NCI-H146 (cell line): ENCODE results near the gene MOV10L1.
"Not testable (repeated sequence)": the region's sequence is repeated elsewhere in the genome, so short reads cannot be mapped to it uniquely, and the experiment has no call there.

ENCODE experiments used
- DNase-seq: peaks from one replicate; lab custom pipeline; 2025; lab: John Stamatoyannopoulos, UW

The MOV10L1 gene

DNA sequence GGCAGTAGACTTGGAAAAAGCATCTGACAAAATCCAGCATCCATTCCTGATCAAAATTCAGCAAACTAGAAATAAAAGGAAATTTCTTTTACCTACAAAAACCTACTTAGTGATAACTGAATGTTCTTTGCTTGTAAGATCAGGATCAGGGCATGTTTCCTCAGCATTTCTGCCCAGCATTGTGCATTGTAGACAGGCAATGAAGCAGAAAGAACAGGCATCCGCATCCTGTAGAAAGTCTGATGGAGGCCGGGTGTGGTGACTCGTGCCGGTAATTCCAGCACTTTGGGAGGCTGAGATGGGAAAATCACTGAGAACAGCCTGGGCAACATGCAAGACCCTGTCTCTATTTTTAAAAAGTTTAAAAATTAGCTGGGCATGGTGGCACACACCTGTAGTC lies 48.2 kb downstream of the MOV10L1 start:
- DNase-seq = no peak

DNA sequence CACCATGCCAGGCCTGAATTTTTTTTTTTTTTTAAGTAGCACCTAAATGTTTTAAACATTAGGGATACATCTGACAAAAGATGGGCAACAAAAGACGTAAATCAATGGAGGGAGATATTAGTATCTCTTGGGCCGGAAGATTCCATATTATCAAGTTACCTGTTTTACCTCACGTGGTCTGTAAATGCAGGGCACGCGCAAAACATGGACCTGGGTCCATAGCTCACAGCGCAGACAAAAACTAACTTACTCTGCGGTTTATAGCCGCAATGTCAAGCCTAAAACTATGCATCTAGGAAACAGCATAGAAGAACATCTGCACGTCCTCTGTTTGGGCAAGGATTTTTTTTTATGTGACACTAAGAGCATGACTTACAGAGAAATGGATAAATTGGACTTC lies 49.2 kb downstream of the MOV10L1 start:
- no peak for DNase-seq

DNA sequence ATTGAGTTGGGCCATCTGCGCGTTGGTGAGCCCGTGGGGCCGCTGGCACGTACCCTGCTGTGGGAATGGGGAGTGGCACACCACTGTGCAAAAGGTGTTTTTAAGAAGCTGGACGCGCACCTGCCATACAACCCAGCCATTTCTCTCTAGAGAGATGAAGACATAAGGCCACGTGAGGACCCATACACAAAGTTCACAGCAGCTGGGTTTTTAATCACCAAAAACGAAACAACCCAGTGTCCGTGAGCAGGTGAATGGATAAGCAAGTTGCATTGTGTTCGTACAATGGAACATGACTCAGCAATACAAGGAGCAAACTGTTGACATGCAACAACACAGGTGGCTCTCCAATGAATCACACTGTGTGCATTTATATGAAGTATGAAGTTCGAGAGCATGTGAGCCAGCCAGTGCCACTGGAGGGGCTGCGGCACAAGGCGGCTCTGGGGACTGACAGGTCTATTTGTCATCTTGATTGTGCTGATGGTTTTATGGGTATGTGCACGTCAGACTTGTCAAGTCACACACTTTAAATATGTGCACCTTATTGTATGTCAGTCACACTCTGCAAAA lies 50.1 kb downstream of the MOV10L1 start:
- DNase-seq = peak; percentile 70

DNA sequence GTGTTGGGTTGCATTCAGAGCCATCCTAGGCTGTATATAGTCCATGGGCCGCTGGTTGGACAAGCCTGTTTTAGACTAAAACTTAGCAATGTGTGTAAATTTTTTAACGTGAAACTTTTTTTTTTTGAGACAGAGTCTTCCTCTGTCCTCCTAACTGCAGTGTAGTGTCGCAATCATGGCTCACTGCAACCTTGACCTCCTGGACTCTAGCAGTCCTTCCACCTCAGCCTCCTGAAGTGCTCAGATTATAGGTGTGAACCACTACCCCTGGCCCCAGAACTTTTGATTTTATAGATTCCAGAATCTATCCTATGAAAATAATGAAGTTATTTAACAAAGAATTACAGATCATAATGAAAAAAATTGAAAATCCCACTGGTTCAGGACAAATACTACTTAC lies 50.8 kb downstream of the MOV10L1 start:
- no peak for DNase-seq

DNA sequence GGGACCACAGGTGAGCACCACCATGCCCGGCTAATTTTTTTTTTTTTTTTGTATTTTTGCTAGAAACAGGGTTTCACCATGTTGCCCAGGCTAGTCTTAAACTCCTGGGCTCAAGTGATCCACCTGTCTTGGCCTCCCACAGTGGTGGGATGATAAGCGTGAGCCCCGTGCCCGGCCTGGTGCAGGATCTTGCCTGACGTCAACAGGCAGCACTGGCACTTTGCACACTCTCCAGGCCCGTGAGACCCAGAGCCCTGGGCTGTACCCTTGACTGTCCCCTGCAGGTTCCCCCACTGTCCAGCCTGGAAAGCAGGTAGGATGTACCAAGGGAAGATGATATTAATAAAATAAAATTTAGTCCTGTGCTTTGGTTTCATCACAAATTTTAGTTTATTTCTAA lies 51.7 kb downstream of the MOV10L1 start:
- no peak for DNase-seq

DNA sequence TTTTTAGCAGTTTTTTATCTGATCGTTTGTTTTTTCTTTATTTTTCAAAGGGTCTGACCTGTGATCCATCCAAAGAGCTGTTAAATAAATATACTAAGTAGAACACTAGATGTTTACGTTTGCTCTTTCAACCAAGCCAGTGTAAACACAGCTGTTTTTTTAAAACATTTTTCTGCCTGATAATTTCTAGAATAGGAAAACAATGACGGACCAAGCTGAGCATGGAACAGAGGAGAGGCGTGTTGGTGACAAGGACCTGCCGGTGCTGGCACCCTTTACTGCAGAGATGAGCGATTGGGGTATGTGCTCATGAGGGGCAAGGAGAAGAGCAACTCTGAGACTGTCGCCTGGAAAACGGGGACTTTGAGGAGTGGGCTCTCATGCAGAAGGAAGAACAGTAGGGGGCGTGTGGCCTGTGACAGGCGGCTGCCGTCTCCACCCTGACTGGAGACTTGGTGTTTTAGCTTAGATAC lies 52.1 kb downstream of the MOV10L1 start:
- DNase-seq = peak; percentile 13

DNA sequence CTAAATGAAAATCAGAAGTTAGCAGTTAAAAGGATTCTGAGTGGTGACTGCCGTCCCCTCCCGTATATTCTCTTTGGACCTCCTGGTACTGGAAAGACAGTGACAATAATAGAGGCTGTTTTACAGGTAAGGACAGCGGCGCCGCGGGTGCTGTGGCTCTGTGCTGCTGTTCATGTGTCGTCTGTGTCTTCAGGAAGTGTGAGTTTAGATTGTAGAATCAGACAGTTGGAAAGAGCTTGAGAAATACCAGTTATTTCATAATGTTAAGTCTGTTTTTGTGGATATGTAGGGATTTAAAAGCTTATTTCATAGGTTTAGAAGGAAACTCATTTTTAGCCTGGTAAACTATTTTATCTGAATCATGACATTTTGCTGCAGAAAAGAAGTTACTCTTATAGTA lies 53.3 kb downstream of the MOV10L1 start:
- DNase-seq = no peak

DNA sequence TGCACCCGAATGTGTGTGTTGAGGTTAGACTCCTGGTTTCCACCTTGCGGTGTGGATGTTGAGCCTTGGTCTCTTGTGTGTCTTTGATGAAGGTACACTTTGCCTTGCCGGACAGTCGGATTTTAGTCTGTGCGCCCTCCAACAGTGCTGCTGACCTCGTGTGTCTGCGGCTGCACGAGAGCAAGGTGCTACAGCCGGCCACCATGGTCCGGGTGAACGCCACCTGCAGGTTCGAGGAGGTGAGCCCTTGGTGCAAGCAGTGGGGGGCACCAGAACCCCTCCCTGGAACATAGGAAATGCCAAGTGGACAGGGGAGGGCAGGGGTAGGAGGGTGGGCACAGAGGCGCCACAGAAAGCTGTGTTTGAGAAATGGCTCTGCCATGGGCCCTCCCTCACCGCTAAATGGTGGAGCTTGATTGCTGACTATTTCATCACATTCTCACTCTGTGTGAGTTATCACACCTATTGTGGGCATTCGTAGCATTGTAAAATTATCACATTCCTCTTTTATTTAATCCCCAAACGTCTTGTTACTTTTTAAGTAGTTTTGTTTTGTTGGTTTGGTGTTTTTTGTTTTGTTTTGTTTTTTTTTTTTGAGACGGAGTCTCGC lies 54.3 kb downstream of the MOV10L1 start:
- no peak for DNase-seq

DNA sequence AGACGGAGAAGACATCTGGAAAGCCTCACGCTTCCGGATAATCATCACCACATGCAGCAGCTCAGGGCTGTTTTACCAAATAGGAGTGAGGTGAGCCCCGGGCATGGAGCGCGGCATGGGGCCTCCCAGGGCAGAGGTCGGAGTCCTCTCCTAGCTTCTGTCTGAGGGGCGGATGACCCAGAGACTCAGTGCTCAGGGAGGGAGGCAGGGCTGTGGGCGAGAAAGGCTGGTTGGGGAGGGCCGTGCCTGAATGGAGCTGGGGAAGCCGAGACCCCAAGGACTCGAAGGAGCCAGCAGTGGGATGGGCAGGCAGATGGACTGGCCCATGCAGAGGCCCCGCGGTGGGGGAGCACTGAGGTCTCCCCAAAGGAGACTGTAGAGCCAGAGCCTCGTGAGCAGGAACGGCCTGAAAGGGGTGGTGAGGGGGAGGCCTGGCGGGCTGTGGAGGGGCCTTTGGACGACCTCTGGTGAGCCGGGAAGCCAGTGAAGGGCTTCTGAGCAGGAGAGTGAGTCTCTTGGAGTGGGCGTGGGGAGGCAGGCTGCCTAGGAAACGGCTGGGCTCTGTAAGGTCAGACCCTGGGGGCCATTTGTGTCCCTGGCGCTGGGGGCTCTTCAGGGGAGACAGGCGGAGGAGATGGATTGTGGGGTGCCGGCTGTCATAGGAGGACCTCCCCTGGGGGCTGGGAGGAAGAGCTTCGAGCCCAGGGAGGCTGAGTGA lies 56.1 kb downstream of the MOV10L1 start:
- DNase-seq = no peak

DNA sequence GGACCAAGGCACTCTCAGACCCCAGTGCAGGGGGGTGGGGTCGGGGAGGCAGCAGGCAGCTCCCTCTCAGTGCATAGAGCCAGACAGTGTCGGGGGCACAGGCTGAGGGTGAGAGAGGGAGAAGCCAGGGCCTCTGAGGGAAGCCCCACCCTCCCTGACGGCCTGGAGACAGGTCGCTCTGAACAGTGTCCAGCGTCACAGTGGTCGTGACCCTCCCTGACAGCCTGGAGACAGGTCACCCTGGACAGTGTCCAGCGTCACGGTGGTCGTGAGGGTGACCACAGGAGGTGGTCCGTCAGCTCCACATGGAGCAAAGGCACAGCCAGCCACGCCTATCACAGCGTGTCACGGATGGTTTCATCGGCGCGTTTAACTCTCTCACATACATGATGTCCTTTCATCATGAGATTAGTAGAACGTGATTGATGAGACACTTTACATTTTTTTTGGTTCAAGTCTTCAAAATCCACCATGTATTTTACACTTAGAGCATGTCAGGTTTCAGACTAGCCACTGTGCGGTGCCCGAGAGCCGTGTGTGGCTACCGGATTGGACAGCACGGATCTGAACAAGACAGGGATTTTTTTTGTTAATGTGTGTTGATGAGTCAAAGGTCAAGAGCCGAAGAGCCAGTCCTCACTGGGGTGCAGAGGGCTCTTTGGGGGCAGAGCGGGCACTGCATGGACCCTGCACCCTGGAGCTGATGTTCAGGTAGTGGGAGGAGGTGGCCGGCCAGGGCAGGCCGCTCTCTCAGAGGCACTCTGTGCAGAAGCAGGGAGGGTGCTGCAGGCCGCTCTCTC lies 56.8 kb downstream of the MOV10L1 start:
- DNase-seq = no peak

DNA sequence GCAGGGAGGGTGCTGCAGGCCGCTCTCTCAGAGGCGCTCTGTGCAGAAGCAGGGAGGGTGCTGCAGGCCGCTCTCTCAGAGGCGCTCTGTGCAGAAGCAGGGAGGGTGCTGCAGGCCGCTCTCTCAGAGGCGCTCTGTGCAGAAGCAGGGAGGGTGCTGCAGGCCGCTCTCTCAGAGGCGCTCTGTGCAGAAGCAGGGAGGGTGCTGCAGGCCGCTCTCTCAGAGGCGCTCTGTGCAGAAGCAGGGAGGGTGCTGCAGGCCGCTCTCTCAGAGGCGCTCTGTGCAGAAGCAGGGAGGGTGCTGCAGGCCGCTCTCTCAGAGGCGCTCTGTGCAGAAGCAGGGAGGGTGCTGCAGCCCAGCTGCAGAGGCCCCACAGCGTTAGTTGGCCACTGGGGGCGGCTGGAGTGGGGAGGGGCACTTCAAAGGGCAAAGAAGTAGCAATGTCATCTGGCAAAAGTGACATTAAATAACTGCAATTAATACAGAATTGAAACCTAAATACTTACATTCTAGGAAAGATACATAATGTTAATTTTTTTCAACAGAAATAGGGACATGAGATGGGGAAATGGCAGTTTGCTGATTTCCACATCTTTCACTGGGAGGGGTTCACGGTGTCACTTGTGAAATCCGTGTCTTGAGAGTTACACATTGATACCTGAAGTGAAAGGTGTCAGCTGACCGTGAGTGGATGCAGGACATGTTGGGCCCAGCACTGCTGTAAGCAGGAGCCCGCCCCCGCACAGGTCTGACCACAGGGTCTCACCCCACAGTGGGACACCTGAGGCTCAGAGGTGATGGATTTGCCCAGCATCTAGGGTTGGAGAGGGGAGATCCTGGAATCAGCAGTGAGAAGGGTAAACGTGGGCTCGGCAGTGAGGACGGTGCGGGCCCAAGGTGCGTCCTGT lies 57.7 kb downstream of the MOV10L1 start:
- DNase-seq = not testable (repeated sequence)

DNA sequence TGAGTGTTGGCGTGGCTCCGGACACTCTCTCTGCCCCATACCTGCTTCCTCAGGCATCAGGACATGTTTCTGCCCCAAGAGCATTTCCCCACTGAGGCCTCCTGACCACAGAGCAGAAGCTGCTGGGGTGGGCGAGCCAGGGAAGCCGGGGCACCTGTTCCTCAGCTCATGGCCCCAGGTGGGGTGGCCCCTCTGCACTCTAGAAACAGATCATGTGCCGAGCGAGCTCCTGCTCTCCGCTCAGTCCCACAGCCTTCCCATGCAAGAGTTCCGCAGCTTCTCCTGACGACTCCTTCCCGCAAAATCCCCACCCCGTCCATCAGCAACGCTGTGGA lies 58.3 kb downstream of the MOV10L1 start:
- no peak for DNase-seq

DNA sequence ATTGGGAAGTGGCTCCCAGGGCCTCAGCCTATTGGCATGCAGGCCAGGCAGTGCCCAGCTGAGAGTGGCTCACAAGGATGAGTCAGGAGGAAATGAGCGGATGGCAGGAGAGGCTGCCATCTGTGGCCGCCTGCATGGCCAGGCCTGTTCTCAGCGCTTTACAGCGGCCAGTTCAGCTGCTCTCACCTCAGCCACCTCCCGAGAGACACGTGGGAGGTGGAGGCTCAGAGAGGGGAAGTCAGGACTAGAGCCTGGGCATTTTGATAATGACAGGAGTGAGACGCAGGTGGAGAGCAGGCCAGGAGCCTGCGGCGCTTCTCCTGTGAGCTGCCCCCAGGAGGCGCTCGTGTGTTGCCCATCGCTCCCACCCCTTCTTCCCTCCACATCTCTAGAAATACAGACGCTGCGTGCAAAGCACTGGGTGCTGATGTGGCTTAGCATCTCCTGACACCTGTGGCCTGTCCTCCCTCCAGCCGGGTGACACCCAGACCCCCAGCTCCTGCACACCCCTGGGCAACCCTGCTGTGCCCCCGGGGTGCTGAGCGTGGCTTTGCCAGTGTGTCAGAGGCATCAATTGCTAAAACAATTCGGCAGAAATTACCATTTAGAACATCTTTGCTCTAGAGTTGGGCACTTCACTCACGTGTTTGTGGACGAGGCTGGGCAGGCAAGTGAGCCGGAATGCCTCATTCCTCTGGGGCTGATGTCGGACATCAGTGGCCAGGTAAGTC lies 59.4 kb downstream of the MOV10L1 start:
- peak; percentile 66 for DNase-seq

DNA sequence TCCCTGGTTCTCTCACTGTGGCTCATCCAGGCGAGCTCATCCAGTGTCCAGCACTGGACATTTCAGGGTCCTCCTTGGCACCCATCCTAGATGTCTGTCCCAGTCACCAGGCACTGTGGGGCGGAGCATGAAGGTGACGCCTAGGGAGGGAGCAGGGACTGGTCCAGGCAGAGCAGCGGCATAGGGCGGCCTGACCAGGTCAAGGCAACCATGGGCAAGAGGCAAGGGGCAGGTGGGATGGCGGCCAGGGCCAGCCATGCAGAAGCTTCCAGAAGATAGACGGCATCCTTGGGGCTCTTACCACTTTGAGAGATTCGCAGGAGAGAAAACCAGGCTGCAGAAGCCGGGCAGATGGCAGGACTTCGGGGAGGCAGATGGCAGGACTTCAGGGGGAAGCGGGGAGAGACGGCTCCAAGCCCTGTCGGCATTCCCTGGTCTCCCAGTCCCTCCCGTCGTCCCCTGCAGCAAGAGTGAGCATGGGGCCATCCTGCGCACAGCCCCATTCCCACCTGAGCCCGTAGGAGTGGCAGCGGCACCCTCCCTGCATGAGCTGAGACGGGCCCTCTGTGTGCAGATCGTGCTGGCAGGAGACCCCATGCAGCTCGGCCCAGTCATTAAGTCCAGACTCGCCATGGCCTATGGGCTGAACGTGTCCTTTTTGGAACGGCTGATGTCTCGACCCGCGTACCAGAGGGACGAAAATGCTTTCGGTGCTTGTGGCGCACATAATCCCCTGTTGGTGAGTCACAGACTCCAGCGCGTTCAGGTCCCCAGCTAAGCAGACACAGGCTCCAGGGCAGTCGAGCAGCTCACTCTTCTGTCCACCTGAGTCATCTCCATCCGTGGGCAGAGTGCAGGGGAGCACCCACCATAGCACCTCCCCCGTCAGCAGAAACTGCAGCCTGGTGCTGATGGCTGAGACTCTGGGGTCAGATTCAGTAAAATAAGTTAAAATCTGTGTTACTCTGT lies 60.6 kb downstream of the MOV10L1 start:
- DNase-seq = no peak

DNA sequence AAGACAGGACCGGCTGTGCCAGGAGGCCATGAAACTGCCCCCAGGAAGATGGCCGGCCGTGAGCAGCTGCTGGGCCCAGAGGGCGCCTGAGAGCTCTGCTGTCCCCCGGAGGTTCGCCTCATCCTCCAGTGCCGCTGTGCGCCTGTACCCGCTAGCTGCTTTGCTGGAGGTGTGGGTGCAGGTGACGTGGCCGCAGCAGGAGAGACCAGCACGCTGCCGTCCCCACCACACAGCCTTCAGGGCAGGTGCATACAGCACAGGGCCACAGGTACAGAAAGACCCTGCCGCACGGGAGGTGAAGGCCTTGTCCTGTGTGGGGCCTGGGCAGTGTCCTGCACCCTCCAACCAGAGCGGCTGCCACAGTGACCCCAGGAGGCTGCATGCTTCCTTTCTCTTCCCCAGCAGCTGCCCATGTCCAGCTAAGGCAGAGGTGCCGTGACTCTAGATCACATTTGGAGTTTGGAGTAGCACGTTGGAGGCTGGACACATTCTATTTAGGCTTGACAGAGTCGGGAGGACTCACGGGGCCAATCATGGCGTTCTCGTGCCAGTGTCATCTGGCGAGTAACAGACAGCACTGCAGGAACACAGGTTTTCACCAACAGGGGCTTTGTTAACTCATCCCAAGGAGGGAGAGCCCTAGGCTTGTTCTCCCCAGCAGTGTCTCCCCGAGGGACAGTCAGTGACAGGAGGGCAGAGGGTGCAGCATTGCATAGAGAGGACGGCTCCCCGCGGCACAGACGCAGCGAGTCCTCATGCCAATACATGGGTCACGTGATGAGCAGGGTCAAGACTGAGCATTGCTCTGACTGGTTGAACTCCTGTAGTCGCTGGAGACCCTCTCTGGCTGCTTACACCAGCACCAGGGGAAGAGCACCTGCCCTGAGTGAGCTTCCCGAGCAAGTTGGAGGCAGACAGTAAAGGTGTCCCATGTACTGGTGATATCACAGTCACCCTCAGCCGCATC lies 62.0 kb downstream of the MOV10L1 start:
- DNase-seq = no peak

DNA sequence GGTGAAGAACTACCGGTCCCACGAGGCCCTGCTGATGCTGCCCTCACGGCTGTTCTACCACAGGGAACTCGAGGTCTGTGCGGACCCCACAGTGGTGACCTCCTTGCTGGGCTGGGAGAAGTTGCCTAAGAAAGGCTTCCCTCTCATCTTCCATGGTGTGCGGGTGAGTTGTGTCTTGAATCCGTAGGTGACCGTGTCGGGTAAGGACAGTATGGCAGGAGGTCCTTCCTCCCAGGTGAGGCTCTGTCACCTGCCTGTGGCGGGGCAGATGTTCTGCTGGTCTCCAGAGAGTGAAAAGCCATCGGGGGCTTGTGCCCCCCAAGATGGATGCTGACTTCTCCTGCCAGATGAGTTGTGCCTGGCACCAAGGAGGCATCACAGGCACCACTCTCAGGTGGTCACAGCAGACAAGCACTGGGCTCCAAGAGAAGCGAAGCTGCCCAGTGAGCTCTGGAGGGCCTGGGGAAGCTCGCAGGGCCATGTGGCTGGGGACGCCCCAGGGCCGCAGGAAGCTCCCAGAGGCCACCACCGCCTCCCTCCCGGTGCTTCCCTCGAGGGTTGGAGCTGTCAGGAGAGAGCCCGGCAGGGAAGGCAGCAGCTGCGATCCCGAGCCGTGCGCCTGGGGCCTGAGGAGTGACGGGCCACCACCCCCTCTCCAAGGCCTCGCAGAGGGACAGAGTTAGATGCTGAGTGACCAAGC lies 63.4 kb downstream of the MOV10L1 start:
- DNase-seq = no peak

DNA sequence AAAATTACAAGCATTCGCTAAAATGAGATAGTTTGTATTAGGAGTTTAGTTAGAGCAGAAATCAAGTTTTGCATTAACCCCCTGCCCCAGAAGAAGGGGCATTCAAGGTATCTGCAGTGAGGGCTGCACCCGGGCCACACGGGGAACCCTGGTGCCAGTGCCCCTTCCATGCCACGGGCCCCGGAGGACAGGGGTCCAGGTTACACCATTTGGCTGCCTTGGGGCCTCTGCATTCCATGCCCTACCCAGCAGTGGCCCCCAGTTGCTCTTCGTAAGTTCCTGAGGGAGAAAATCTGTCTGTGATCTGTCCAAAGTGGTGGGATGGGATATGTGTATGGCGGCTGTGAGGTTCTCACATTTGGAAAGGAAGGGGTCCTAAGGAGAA lies 63.9 kb downstream of the MOV10L1 start:
- no peak for DNase-seq
